Activated naive CD4-positive, alpha-beta T cell treated with Interleukin-2 at 50 U/mL for 16 hours (primary cell): ENCODE measurements around the gene ADAM10.

ENCODE experiments used
- DNase-seq: peaks from one replicate; pipeline ENCODE4 v3.0.0-alpha.2; 2020

The ADAM10 gene

GRCh38 chr15:58715266-58715917, 34.1 kb downstream of the ADAM10 start:
- DNase-seq, result no peak

- DNase-seq, result no peak
Observed at GRCh38 chr15:58710701-58711100, 38.8 kb downstream of the ADAM10 start.

- DNase-seq, result no peak
Observed at GRCh38 chr15:58707397-58707796, 42.1 kb downstream of the ADAM10 start.

GRCh38 chr15:58705105-58705504, 44.4 kb downstream of the ADAM10 start:
- no peak for DNase-seq

GRCh38 chr15:58704155-58704865, 45.2 kb downstream of the ADAM10 start:
- no peak for DNase-seq

DNA sequence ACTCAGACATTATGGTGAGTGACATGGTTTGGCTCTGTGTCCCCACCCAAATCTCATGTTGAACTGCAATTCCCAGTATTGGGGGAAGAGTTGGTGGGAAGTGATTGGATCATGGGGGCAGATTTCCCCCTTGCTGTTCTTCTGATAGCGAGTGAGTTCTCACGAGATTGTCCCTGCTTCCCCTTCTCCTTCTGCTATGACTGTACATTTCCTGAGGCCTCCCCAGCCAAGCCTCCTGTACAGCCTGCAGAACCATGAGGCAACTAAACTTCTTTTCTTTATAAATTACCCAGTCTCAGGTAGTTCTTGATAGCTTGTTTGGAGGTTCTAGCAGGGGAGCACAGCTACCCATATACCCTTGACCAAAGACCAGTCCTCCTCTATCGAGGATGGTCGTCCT, 45.9 kb downstream of the ADAM10 start:
- DNase-seq, result no peak

DNA sequence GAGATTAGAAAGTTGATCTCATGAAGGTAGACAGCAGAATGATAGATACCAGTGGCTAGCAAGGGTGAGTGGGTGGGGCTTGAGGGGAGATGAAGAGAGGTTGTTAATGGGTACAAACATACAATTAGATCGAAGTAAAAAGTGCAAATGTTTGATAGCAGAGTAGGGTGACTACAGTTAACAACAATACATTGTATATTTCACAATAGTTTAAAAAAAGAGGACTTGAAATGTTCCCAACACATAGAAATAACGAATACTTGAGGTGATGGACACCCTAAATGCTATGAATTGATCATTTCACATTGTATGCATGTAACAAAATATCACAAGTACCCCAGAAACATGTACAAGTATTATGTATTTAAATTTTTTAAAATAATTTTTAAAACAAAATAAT, 47.3 kb downstream of the ADAM10 start:
- no peak for DNase-seq

GRCh38 chr15:58701376-58701775, 48.1 kb downstream of the ADAM10 start:
- DNase-seq, result no peak

- DNase-seq, result no peak
Observed at GRCh38 chr15:58699769-58700168, 49.7 kb downstream of the ADAM10 start.

DNA sequence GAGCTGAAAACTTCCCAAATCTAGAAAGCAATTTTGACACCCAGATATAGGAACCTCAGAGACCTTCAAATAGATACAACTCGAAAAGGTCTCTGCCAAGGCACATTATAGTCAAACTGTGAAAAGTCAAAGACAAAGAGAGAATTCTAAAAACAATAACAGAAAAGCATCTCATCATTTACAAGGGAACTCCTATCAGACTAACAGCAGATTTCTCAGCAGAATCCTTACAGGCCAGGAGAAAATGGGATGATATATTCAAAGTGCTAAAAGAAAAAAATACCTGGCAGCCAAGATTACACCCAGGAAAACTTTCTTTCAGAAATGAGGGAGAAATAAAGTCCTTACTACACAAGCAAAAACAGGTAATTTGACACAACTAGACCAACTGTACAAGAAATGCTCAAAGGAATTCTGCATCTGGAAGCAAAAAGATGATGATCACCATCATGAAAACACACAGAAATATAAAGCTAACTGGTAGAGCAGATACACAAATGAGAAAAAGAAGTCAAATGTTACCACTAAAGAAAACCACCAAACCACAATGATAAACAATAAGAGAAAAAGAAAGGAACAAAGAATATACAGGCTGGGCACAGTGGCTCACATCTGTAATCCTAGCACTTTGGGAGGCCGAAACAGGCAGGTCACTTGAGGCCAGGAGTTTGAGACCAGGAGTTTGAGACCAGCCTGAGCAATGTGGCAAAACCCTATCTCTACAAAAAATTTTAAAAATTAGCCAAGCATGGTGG, 50.4 kb downstream of the ADAM10 start:
- no peak for DNase-seq

DNA sequence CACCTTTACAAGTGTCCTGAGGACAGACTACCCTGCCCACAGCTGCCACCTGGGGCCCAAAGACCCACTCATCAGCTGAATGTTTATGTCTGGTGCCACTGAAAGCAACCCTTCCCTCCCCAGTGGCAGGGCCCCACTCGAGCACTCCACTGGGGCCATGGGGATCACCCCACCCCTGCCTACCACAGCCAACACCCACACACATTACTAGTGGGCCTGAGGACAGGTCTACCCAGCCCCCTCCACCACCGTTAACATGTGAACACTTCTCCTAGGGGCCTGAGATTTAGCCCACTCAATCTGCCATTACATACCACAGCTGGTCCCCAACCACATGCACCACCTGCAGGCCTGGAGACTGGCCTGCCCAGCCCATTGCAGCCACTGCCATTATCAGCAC, 52.3 kb downstream of the ADAM10 start:
- no peak for DNase-seq

DNA sequence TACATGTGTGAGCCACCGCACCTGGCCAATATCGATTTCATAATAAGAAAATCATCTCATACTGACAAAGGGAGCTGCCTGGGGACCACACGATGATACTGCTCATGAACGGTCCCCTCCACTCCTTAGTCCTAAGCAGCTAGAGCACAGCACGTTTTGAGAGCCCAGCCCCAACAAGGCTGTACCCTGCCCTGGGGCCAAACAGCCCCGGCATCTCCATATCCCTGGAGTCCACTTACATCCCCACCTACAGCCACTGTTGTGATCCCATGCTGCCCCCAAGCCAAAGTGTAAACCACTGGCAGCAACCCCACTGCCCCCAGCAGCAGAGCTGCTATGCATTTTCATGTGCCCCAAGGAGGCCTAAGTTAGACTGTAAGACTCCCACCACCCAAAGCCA, 52.8 kb downstream of the ADAM10 start:
- DNase-seq, result no peak

DNA sequence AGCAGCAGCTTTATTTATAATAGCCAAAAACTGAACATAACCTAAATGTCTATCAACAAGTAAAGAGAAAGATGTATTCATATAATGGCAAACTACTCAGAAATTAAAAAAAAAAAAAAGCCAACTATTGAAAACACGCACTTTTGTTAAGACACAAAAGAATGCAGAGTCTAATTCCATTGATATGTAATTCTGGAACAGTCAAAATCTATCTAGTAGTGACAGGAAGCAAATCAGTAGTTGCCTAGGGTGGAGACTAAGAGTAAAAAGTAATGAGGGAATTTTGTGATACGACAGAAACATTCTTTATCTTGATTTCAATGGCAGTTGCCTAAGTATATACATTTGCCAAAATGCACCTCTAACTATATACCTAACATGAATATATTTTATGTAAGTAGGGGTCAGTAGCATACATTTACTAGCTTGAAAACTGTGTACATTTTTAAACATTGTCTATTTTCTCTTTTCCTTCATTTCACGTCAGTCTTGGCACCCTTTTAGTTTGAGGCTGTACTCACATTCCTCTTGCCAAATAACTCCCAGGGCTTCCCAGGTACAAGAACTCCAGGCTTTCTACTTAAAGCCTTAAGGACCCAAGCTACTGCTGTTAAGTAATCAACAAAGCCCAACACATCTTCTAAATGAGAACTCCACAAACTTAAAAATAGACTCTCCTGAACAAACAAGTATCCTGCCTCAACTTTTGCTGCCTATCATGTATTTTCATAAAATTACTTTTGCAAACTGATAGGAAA, 54.7 kb downstream of the ADAM10 start:
- DNase-seq, result no peak

DNA sequence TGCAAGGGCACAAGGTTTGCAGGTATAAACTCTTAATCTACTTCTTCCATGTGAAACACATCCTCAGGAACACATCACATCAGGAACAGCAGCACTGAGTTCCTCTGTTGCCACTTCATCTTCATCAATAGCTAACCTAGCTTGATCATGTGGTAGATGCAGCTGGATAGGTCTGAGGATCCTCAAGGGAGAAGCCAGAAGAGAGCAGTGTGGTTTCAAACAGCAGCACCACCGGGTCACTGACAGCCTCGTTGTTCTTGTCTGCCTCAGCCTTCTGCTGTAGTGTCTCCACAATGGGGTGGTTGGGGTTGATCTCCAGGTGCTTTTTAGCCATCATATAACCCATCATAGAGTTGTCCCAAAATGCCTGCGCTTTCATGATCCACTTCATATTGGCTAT, 58.8 kb downstream of the ADAM10 start:
- no peak for DNase-seq

DNA sequence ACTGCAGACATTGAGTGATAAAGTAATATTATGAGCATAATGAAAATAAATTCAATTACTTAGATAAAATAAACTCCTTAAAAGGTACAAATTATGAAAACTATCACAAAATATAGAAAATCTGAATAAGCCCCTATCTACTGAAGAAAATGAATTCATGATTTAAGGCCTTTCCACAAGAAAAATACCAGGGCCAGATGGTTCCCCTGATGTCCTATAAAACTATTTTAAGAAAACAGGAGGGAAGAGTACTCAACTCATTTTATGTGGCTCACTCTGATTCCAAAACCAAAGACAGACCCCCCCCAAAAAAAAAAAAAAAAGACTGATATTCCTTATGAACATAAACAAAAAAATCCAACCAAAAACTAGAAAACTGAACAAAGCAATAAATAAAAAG, 59.9 kb downstream of the ADAM10 start:
- DNase-seq, result no peak

DNA sequence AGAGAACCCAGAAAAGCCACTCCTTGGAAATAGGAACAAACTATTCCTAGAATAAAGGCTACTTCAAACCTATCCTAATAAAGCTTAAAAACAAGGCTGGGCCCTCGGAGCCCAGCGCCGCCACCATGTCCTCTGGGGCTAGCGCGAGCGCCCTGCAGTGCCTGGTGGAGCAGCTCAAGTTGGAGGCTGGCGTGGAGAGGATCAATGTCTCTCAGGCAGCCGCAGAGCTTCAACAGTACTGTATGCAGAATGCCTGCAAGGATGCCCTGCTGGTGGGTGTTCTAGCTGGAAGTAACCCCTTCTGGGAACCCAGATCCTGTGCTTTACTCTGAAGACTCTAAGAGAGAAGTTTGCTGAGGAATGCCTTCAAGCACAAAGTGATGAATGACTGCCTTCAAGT, 63.2 kb downstream of the ADAM10 start:
- DNase-seq, result no peak

DNA sequence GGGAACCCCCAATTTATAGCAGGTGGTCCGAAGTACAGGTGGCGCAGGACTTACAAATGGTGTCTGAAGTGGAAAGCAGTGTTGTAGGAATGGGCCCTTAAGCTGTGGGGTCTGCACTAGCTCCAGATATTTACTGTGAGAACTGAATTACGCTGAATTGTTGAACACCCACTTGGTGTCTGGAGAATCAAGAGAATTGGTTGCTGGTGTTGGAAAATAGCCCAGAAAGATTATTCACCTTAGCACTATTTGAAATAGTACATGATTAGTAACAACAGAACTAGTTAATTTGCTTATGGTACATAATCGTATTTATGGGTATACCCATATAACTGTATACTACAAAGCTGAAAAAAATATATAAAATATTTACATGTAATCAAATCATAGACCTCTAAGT, 64.8 kb downstream of the ADAM10 start:
- DNase-seq, result no peak

DNA sequence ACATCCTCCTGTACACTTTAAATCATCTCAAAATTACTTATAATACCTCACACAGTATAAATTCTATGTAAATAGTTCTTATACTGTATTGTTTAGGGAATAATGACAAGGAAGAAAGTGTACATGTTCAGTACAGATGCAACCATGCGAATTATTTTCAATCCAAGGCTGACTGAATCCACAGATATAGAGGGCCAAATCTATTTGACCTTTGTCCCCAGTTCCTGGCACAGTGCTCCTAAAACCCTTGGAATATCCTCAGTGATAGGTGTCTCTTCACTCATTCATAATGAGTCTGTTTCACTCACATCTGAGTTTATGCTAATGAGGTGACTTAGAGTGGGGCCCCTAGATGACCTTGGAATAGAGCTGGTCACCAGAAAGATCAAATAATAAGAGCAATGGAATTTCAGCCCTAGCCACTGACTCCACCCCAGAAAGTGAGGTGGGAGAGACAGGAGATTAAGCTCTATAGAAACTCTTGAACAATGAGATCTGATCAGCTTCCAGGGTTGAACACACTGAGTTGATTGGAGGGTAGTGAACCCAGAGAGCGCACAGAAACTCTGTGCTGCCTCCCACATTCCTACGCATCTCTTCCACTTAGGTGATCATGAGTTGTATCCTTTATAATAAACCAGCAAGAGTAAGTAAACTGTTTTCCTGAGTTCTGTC, 65.3 kb downstream of the ADAM10 start:
- DNase-seq, result no peak

- no peak for DNase-seq
Observed at GRCh38 chr15:58682234-58682633, 67.3 kb downstream of the ADAM10 start.

DNA sequence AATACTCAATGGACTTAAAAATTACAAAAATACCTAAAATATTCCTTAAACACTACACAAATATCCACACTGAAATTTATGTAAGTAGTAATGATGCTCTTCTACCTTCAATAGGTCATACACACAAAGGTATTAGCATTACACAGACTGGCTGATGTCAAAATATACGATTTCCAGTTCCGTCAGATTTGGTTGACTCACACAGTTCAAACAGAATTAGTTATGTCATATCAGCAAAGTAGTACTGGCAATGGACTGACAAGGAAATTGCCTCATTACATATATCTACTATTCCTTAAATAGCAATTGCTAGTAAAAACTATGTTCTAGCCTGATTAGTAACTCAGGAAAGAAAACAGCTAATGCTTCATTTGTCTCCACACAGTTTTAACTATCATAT, 70.8 kb downstream of the ADAM10 start:
- no peak for DNase-seq

GRCh38 chr15:58677426-58677825, 72.1 kb downstream of the ADAM10 start:
- no peak for DNase-seq

DNA sequence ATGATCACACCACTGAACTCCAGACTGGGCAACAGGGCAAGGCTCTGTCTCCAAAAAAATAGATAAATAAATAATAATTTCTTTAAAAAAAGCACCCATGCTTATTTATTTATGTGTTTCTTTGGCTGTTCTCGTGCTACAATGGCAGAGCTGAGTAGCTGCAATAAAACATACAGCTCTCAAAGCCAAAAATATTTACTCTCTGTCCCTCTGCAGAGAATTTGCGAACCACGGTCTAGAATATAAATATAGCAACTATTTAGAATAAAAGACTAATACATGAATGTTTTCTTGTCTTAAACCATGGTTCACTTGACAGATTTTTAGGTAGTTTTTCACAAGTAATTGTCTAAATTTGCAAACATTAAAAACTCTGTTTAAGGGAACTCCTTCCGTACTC, 72.7 kb downstream of the ADAM10 start:
- DNase-seq, result no peak

DNA sequence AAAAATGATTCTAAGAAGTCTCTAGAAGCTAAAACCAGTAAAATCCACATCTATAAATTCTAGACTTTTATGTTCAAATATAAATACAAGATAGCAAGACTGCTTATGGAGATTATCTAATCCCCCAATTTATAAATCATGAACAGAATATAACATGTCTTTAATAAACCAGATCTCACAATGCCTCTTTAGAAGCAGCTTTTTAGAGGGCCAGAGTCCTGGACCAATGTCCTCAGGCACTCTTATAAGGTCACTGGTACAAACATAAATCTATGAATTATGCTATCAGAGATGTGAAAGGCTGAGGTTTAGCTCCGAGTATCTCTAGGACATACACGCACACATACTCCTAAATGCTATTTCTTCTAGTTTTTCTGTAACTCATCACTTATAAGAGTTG, 78.3 kb downstream of the ADAM10 start:
- no peak for DNase-seq
